Forelimb muscle (tissue), 1 donor: Measurements from ENCODE around the gene CALCOCO1. TPM values are rescaled to one million over a fixed set of nuclear protein-coding genes. Genes with fewer than 3 reads are reported as not detected.

Experiments
- DNase-seq: peaks from one replicate; pipeline ENCODE4 v3.0.0-alpha.2; 2013; ENCODE audit warnings: low read depth
- polyA plus RNA-seq: library from polyadenylated mRNA; unstranded; fragments of 120-200 nt; gene quantifications from one replicate; pipeline ENCODE4 v1.2.1, GENCODE V29; 2013; ENCODE audit not compliant: insufficient read length

CALCOCO1 gene
- polyA plus RNA-seq, 1 donor: 80.8 TPM

DNA sequence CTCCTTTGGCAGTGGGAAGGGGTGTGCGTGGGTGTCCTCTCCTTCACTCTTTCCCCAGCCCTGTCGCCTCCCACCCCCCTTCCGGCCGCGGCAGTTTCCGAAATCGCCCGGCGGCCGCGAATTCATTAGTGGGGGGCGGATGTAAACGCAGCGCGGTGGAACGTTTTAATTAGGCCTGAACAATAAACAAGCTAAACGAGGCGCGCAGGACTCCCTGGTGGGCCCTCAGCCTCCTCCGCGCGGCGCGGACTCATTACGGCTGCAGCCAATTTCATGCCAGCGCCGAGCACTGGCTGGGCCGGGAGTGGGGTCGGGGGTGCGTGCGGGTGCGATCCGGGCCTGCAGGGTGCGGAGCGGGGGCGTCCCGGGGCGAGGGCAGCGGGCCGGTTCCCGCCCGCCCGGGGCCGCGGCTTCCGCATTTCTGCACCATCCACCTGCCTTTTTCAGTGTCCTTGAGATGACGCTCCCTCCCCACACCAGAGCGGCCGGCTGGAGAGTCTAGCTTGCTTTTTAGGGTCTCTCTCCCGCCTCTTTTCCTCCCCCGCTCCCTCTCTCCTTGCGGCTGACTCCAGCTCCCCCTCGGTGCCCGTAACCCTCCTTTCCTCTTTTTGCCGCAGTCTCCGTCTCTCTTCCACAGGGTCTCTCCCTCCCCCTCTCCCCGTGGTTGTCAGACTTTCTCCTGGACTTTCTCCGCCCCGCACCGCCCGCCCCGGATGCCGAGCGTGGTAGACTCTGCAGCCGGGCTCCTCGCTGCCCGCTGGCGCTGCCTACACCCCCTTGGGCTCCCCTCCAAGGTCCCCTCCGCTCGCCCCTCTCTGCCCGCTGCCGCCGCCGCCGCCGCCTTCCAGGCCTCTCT, 24.3 kb upstream of the CALCOCO1 start, which contains the start of gene CISTR:
TSS of gene CISTR (minus strand) at position 644 of the 856 bp plus-strand sequence.
- no peak for DNase-seq

DNA sequence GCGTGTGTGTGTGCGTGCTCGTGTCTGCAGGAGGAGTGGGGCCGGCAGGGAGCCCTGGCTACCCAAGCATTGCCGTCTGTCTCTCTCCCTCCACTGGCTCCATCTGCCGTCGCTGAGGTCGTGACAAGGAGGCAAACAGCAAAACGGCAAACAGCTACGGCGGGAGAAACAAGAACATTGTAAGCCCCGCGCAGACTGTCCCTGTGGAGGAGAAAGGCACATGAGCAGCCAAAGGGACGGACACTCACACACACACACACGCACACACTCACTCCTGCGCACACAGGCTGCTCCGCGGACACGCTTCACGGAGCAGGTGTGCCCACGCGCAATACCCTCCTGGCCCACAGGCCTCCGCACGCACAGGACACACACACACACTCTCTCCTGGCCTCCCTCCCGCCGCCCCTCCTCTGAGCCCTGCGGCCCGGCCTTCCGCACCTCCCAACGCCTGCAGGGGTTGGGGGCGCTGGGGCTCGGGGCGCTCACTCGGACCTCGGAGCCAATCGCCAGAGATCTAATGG, 23.6 kb upstream of the CALCOCO1 start:
- no peak for DNase-seq

DNA sequence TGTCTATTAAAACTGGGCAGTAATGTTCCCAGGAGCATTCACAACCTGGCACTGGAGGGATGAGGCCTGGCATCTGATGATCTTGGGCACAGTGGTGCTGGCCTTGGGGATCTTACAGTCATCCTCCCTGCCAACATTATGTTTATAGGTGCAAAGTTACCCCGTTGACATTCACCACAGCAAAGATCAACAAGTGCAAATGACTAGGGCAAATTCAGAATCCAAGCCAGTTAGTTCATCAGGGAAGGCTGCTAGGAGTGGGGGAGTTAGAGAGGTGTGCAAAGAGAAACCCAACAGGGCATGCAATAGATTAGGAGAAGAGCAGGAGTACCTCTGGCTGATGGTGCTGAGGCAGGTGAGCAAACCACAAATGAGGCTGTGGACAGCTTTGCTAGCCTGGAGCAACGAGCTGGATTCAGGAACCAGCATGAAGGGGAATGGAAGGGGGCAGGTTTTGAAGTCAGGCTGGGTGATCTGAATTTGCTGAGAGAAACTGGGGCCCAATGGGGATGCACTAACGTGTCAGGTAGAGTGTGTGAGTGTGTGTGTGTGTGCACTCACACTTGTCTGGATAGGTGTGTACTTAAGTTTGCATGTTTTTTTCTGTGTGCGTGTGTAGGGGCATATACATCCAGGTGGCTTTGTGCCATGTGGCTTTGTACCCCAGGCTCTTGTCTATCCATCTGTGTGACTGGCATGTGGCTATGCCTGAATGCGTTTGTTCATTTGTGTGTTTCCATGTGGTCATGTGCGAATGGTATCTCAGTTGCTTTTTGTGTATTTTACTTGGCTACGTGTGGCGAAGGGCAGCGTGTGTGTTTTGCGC, 22.9 kb upstream of the CALCOCO1 start:
- DNase-seq: no peak

DNA sequence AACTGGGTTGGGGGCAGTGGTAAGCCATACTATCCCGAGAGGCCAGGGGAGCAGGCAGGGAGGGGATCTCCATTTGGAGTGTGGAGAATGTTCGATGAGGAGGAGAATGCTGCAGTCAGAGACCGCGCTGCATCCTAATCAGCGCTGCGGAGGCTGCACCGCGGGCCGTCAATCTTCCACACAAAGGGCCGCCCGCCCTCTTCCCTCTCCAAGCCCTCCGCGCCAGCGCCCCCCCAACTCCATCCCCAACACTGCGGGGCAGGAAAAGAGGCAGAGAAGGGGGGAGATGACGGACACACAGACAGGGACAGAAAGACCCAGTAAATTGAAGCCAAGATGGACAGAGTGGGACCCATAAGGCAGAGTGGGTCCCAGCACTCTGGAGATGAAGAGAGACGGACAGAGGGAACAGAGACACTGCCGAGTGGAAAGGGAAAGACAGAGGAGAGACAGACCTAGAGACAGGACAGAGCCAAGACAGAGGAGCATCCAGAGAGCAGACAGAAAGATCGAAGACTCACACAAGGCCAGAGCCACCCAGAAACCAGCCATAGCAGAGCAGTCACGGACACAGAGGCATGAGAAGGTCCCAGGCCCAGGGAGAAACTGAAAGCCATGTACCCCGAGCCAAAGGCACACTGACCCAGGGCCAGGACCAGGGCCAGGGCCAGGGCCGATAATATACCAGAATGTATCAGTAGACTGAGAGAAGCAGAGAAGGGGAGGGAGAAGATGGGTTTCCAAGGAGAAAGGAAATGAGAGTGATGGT, 21.0 kb upstream of the CALCOCO1 start:
- DNase-seq: no peak

GRCh38 chr12:53747095-53747494, 19.8 kb upstream of the CALCOCO1 start:
- DNase-seq: no peak

- DNase-seq: peak; percentile 66
These were observed 19.4 kb upstream of the CALCOCO1 start for GRCh38 chr12:53746592-53747092.

GRCh38 chr12:53744751-53745150, 17.5 kb upstream of the CALCOCO1 start:
- no peak for DNase-seq

DNA sequence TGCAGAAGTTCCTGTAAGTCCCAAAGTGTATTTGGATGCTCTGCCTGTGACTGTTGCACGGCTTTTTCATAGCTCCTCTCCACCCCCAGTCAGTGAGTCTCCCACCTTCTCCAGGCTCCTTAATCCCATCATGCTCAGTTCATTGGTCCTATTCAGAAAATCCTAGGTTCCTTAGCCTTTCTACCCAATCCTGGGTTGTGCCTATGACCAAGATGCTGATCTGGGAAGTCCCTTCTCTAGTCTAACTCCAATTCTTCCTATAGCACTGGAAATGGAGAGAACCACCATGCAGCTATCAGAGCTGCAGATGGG, 16.8 kb upstream of the CALCOCO1 start:
- no peak for DNase-seq

DNA sequence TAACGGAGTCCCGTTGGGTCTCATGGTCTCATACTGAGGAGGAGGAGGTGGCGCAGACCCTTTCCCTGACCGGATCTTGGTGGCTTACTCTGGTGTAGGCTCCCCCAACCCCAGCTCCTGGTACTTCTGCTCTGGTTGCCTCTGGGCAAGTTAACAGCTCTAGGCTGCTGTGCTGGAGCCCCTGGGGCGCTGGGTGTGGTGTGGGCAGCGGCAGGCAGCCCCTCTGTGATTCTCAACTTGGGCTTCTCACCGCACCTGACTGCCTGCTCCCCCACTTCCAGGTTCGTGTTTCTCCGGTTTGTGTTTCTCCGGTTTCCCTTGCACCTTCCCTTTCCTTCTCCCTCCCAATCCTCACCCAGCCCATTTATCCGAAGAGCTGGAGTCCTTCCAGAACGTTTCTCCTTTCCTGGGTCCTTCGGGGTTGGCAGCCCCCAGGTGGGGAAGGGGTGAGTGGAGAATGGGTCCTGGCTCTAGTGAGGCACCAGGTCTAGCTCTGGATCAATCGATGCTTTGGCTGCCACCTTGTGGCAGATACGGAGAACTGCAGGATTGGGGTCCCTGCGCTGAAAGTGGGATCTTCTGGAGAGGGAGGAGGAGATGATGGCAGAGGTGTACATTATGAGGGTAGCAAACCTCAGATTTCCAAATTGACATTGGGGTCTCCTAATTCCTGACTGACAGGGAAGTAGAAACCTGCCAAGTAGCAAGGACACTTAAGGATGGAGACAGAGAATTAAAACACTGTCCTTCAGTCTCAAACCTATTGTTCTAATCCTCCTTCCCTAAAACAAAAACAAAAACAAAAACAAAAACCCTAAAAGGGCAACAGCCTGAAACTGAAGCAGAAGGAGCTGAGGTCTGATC, 16.2 kb upstream of the CALCOCO1 start:
- DNase-seq: no peak

DNA sequence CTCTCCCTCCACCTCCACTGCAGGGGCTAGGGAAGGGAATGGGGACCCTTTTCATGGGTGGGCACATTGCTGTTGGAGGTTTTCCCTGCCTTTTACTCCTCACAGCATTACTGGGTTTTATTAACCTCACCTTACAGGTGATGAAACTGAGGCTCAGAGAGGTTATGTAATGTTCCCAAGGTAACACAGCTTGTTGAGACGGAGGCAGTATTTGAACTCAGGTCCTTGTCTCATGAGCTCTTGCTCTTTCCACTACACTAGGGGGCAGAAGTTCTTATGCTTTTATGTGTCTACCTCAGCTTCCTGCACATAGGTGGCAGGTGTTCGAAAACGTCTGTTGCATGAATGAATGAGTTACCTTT, 12.9 kb upstream of the CALCOCO1 start:
- DNase-seq: no peak

GRCh38 chr12:53739214-53740129, 12.2 kb upstream of the CALCOCO1 start:
- no peak for DNase-seq

GRCh38 chr12:53738406-53739213, 11.4 kb upstream of the CALCOCO1 start:
- no peak for DNase-seq

- DNase-seq: no peak
These were observed 10.7 kb upstream of the CALCOCO1 start for GRCh38 chr12:53737951-53738405.

GRCh38 chr12:53737093-53737808, 10.0 kb upstream of the CALCOCO1 start:
- DNase-seq: no peak

DNA sequence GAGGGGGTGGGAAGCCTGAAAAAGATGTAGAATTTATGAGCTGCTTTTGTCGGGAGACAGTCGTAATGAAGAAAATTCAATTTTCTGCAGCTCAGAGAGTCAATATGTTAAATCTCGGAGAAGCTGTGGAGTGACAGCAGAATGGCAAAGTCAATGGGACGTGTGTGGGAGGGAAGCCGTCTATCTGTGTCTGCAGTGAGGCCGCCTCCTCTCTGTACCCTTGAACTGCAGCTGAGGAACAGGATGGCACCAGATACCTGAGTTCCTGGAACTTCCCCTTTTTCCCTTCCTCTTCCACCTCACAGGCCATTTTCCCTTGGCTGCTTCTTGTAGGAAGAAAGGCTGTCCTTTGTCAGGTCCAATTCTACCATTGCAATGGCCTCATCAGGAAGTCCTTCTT, 9.3 kb upstream of the CALCOCO1 start:
- no peak for DNase-seq

DNA sequence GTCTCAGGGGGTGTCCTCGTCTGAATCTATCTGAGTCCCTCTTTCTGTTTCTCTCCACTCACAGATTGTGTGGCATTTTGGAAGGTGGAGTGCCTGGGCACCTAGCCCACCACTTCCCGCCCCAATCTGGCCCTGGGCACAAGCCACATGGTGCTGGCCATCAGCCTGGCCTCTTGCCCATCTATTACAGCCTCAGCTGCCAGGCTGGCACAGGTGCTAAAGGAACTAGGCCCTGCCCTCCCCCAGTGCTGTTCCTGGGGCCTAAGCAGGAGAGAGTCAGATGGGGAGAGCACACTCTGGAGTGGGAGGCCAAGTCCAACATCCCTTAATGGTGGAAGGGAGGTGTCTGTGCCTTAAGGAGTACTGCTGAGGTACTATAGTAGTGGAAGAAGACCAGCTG, 8.3 kb upstream of the CALCOCO1 start:
- DNase-seq: no peak

DNA sequence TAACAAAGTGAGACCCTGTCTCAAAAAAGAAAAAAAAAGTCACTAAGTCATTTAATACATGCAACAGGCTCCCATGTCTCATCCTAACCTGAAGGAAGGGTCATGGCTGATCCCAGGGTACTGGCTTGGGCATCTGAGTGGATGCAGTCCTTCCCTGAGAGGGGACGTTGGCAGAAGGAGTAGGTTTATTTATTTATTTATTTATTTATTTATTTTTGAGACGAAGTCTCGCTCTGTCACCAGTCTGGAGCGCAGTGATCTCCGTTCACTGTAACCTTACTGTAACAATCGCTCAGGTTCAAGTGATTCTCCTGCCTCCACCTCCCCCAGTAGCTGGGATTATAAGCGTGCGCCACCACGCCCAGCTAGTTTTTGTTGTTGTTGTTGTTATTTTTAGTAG, 7.2 kb upstream of the CALCOCO1 start:
- no peak for DNase-seq

- no peak for DNase-seq
These were observed 6.6 kb upstream of the CALCOCO1 start for GRCh38 chr12:53733807-53734200.
